OCI-LY1 (cell line): Measurements from ENCODE around the gene NFIB.

Experiments
- H2AFZ ChIP-seq: fragments of 200-600 bp; sonication (generic), shearing (Covaris generic); 2 replicates; pipeline ENCODE4 v1.6.0; 2014; ENCODE audit warnings: antibody characterized with exemption, mild to moderate bottlenecking, low read length
- H3F3A ChIP-seq: fragments of 200-600 bp; sonication (generic), shearing (Covaris generic); 2 replicates; pipeline ENCODE4 v1.6.0; 2014; ENCODE audit warnings: mild to moderate bottlenecking, antibody characterized with exemption, low read length, moderate library complexity; ENCODE audit not compliant: insufficient read depth
- H3K27ac ChIP-seq: fragments of 200-600 bp; sonication (generic); 2 replicates; pipeline ENCODE4 v1.5.1; 2014; ENCODE audit warnings: low read length, mixed run types, mild to moderate bottlenecking, low read depth; ENCODE audit not compliant: poor library complexity, severe bottlenecking
- H3K27me3 ChIP-seq: fragments of 200-600 bp; sonication (generic); 2 replicates; pipeline ENCODE4 v1.6.0; 2014; ENCODE audit warnings: antibody characterized with exemption, mild to moderate bottlenecking, low read length, moderate library complexity; ENCODE audit not compliant: insufficient read depth
- H3K36me3 ChIP-seq: fragments of 200-600 bp; sonication (generic); 2 replicates; pipeline ENCODE4 v1.6.1; 2014; ENCODE audit warnings: mild to moderate bottlenecking, antibody characterized with exemption, low read length, moderate library complexity, mixed read lengths; ENCODE audit not compliant: insufficient read depth
- H3K4me1 ChIP-seq: fragments of 200-600 bp; sonication (generic); 2 replicates; pipeline ENCODE4 v1.5.1; 2014; ENCODE audit warnings: mild to moderate bottlenecking, low read length, moderate library complexity; ENCODE audit not compliant: insufficient read depth, severe bottlenecking
- H3K4me2 ChIP-seq: fragments of 200-600 bp; sonication (generic), shearing (Covaris generic); 2 replicates; pipeline ENCODE4 v1.6.1; 2014; ENCODE audit warnings: low read length
- H3K4me3 ChIP-seq: fragments of 200-600 bp; sonication (generic); 2 replicates; pipeline ENCODE4 v1.5.1; 2014; ENCODE audit warnings: low read length, low read depth, mild to moderate bottlenecking, mixed read lengths; ENCODE audit not compliant: poor library complexity, severe bottlenecking
- H3K79me2 ChIP-seq: fragments of 200-600 bp; shearing (Covaris generic); 2 replicates; pipeline ENCODE4 v1.6.1; 2016; ENCODE audit warnings: mixed run types, low read length, mixed read lengths; ENCODE audit not compliant: insufficient read depth
- H3K9ac ChIP-seq: fragments of 200-600 bp; sonication (generic), shearing (Covaris generic); 2 replicates; pipeline ENCODE4 v1.6.1; 2014; ENCODE audit warnings: mild to moderate bottlenecking, low read length, mixed read lengths
- H3K9me2 ChIP-seq: fragments of 200-600 bp; sonication (generic), shearing (Covaris generic); 2 replicates; pipeline ENCODE4 v1.6.1; 2014; ENCODE audit warnings: low read depth, mild to moderate bottlenecking, low read length, mixed read lengths
- H3K9me3 ChIP-seq: fragments of 200-600 bp; shearing (Covaris generic); 2 replicates; pipeline ENCODE4 v1.6.1; 2014; ENCODE audit warnings: low read length, mixed read lengths
- H4K20me1 ChIP-seq: fragments of 200-600 bp; sonication (generic), shearing (Covaris generic); 2 replicates; pipeline ENCODE4 v1.6.0; 2016; ENCODE audit warnings: mild to moderate bottlenecking, low read length; ENCODE audit not compliant: insufficient read depth
- EZH2 ChIP-seq: fragments of 200-600 bp; sonication (generic), shearing (Covaris generic); IDR thresholded peaks from 2 replicates; pipeline ENCODE4 v1.8.0; 2017; ENCODE audit warnings: borderline replicate concordance, mixed run types, mild to moderate bottlenecking, antibody characterized with exemption, low read length, moderate library complexity, mixed read lengths
- TF ChIP-seq, protein P1 (sequence below): fragments of 200-600 bp; sonication (generic), shearing (Covaris generic); IDR thresholded peaks from 2 replicates; pipeline ENCODE4 v1.5.1; 2017; ENCODE audit warnings: mild to moderate bottlenecking, antibody characterized with exemption, low read length, moderate library complexity, mixed read lengths

Gene NFIB

DNA sequence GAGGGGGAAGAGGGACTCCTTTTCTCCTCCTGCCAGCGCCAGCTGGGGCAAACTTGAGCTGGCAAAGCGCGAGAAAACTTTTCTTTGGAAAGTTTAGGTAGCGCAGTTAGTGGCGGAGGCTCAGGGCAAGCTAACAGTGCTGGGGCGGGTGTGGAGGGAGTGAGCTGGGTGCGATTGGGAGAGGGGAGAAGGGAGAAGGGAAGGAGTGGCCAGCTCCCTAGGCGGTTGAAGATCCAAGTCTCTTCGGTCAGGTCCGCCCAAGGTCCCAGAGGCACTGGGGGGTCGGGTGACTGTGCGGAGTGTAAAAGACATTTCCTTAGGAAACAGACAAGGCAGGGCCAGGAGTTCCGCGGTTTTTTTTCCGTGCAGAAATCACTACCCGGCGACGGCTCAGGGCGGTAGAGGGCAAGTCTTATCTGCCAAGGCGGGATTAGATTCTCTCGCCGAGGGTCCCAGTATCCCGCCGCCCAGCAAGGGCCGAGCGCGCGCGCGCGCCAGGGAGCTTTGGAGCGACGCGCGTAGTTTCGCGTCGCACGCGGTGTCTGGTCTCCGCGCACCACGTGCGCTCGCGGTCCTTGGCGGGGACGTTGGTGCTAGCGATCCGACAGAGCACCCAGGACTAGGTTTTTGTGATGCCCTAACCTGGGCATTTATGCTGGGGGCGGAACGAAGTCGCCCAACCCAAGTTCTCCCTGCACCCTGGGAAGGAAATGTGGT lies 33.6 kb upstream of the NFIB start:
- Histone ChIP-seq H4K20me1 (no peaks in the 10 kb centered on the region), H3F3A (no peaks in the 10 kb centered on the region), H3K36me3 (no peaks in the 10 kb centered on the region), H3K9me3 (no peaks in the 10 kb centered on the region), H2AFZ (no peak overlapping the region), H3K27me3 (0 out of 2 replicates have a peak, but pooled peaks cover 3% of the 10 kb centered on the region), H3K9me2 (no peaks in the 10 kb centered on the region), H3K4me3 (no peak overlapping the region), H3K4me1 (no peaks in the 10 kb centered on the region), H3K4me2 (no peak overlapping the region), H3K27ac (no peak overlapping the region), H3K9ac (no peak overlapping the region), H3K79me2 (no peaks in the 10 kb centered on the region)
- no peak for TF ChIP-seq EZH2
- TF ChIP-seq, protein P1, sequence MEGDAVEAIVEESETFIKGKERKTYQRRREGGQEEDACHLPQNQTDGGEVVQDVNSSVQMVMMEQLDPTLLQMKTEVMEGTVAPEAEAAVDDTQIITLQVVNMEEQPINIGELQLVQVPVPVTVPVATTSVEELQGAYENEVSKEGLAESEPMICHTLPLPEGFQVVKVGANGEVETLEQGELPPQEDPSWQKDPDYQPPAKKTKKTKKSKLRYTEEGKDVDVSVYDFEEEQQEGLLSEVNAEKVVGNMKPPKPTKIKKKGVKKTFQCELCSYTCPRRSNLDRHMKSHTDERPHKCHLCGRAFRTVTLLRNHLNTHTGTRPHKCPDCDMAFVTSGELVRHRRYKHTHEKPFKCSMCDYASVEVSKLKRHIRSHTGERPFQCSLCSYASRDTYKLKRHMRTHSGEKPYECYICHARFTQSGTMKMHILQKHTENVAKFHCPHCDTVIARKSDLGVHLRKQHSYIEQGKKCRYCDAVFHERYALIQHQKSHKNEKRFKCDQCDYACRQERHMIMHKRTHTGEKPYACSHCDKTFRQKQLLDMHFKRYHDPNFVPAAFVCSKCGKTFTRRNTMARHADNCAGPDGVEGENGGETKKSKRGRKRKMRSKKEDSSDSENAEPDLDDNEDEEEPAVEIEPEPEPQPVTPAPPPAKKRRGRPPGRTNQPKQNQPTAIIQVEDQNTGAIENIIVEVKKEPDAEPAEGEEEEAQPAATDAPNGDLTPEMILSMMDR, result no peak

- H3K4me3 ChIP-seq, result no peak overlapping the region
- H3K27ac ChIP-seq, result no peak overlapping the region
- H3K4me2 ChIP-seq, result no peak overlapping the region
- no peaks in the 10 kb centered on the region for H3K36me3 ChIP-seq
- H2AFZ ChIP-seq, result no peak overlapping the region
- TF ChIP-seq, protein P1, result no peak
- TF ChIP-seq EZH2, result no peak
- H3F3A ChIP-seq, result no peaks in the 10 kb centered on the region
- no peaks in the 10 kb centered on the region for H3K9me2 ChIP-seq
- no peaks in the 10 kb centered on the region for H3K4me1 ChIP-seq
- H4K20me1 ChIP-seq, result no peaks in the 10 kb centered on the region
- 0 out of 2 replicates have a peak, but pooled peaks cover 3% of the 10 kb centered on the region for H3K27me3 ChIP-seq
- H3K9ac ChIP-seq, result no peak overlapping the region
- H3K9me3 ChIP-seq, result no peaks in the 10 kb centered on the region
- H3K79me2 ChIP-seq, result no peaks in the 10 kb centered on the region
Measured at GRCh38 chr9:14346811-14347405, 33.0 kb upstream of the NFIB start.

DNA sequence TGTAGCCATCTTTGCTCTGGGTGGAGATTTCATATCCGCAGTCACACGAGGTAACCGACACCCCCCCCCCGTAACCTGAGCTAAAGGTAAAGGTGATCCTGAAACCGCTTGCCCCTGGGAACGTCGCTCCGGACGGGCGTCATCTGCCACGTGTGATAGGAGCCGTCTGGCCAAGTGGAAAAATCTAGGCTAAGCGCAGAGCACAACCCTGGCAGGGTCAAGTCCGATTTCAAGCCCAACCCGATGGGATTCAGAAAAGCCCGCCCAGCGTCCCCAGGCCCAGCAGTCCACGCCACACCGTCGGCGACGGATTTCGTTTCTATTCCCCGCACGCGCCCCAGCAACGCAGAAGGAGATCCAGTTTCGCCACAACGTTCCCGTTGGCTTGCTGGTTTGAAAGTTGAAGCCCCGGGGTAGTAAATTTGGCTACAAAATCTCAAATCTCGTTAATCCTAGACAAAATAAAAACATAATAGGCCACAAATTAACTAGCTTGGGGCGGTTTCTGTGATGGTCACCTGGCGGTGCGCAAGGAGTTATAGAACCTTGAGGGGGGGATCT lies 32.4 kb upstream of the NFIB start:
- TF ChIP-seq, protein P1, result no peak
- no peak for TF ChIP-seq EZH2
- H3K9me2 ChIP-seq, result no peaks in the 10 kb centered on the region
- no peaks in the 10 kb centered on the region for H3K79me2 ChIP-seq
- 0 out of 2 replicates have a peak, but pooled peaks cover 3% of the 10 kb centered on the region for H3K27me3 ChIP-seq
- no peaks in the 10 kb centered on the region for H3F3A ChIP-seq
- H3K9ac ChIP-seq, result no peak overlapping the region
- no peaks in the 10 kb centered on the region for H3K4me1 ChIP-seq
- no peak overlapping the region for H2AFZ ChIP-seq
- H4K20me1 ChIP-seq, result no peaks in the 10 kb centered on the region
- H3K36me3 ChIP-seq, result no peaks in the 10 kb centered on the region
- H3K4me3 ChIP-seq, result no peak overlapping the region
- no peak overlapping the region for H3K4me2 ChIP-seq
- no peaks in the 10 kb centered on the region for H3K9me3 ChIP-seq
- no peak overlapping the region for H3K27ac ChIP-seq
